IPS DF 4.7 (cell line): ENCODE measurements around the gene CFAP46.

ENCODE experiments used
- DNase-seq: peaks from one replicate; pipeline ENCODE4 v3.0.0-alpha.2; 2013; ENCODE audit warnings: low spot score; ENCODE audit errors: extremely low read depth

The CFAP46 gene

GRCh38 chr10:132882069-132882951 lies 60.1 kb downstream of the CFAP46 start:
- DNase-seq, result no peak

- no peak for DNase-seq
These were observed 61.0 kb downstream of the CFAP46 start for GRCh38 chr10:132881186-132881920.

- no peak for DNase-seq
These were observed 62.0 kb downstream of the CFAP46 start for GRCh38 chr10:132880128-132880981.

- no peak for DNase-seq
These were observed 62.8 kb downstream of the CFAP46 start for GRCh38 chr10:132879408-132880127.

- DNase-seq, result no peak
These were observed 63.5 kb downstream of the CFAP46 start for GRCh38 chr10:132878730-132879407.

GRCh38 chr10:132878091-132878729 lies 64.2 kb downstream of the CFAP46 start:
- DNase-seq, result no peak

GRCh38 chr10:132877473-132877872 lies 64.9 kb downstream of the CFAP46 start:
- DNase-seq, result no peak

- DNase-seq, result no peak
These were observed 65.4 kb downstream of the CFAP46 start for GRCh38 chr10:132876993-132877431.

- DNase-seq, result no peak
These were observed 66.1 kb downstream of the CFAP46 start for GRCh38 chr10:132876131-132876860.

- DNase-seq, result no peak
These were observed 66.9 kb downstream of the CFAP46 start for GRCh38 chr10:132875435-132875834.

GRCh38 chr10:132873395-132873794 lies 69.0 kb downstream of the CFAP46 start:
- DNase-seq, result no peak

- no peak for DNase-seq
These were observed 69.7 kb downstream of the CFAP46 start for GRCh38 chr10:132872658-132873057.

- no peak for DNase-seq
These were observed 71.9 kb downstream of the CFAP46 start for GRCh38 chr10:132870426-132870825.

- DNase-seq, result no peak
These were observed 72.7 kb downstream of the CFAP46 start for GRCh38 chr10:132869621-132870020.

- DNase-seq, result no peak
These were observed 73.4 kb downstream of the CFAP46 start for GRCh38 chr10:132868995-132869394.

GRCh38 chr10:132867801-132868644 lies 74.3 kb downstream of the CFAP46 start:
- no peak for DNase-seq

GRCh38 chr10:132866601-132867381 lies 75.6 kb downstream of the CFAP46 start:
- no peak for DNase-seq
